Mononuclear cell (primary cell): ENCODE results near the gene BAIAP2. TPM values are rescaled to one million over a fixed set of nuclear protein-coding genes. Genes with fewer than 3 reads are reported as not detected.

Experiments used
- H3K27me3 ChIP-seq: 2 replicates; pipeline ENCODE4 v1.6.0; 2011; ENCODE audit warnings: low read length, control low read depth; ENCODE audit not compliant: insufficient read depth
- H3K4me1 ChIP-seq: 2 replicates; pipeline ENCODE4 v1.5.1; 2011; ENCODE audit warnings: mild to moderate bottlenecking, low read length, control low read depth; ENCODE audit not compliant: insufficient read depth
- H3K4me3 ChIP-seq: 2 replicates; pipeline ENCODE4 v1.5.1; 2011; ENCODE audit warnings: mild to moderate bottlenecking, low read length, moderate library complexity
- H3K9me3 ChIP-seq: 2 replicates; pipeline ENCODE4 v1.5.1; 2011; ENCODE audit warnings: low read depth, mild to moderate bottlenecking, control low read depth, low read length
- total RNA-seq: library from RNA; depleted of rRNA; stranded (reverse); fragments of >200 nt; gene quantifications from one replicate; pipeline ENCODE4 v1.2.3, GENCODE V29; 2012

Gene BAIAP2
- total RNA-seq, 1 donor, result 5.1 TPM

GRCh38 chr17:81058263-81058871 lies 23.4 kb downstream of the BAIAP2 start:
- no peaks in the 10 kb centered on the region for H3K27me3 ChIP-seq
- no peaks in the 10 kb centered on the region for H3K9me3 ChIP-seq
- no peak overlapping the region for H3K4me3 ChIP-seq
- H3K4me1 ChIP-seq, result no peaks in the 10 kb centered on the region

- H3K9me3 ChIP-seq, result no peaks in the 10 kb centered on the region
These were observed 24.1 kb downstream of the BAIAP2 start for GRCh38 chr17:81059026-81059425.

DNA sequence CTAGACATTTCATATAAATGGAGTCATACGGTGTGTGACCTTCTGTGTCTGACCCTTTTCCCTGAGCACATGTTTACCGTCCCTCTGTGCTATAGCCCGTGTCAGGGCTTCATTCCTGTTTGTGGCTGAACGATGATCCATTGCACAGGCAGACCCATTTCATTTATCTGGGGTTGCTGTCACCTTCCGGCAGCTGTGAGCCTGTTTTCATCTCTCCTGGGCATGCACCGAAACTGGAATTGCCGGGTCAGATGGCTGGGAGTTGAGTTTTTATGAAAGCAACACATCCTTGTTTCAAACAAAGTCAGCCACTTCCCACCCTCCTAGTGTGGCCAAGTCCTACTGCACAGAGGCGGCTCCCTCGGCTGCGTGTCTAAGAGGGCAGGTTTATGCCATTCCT lies 25.5 kb downstream of the BAIAP2 start:
- Histone ChIP-seq H3K27me3 (no peaks in the 10 kb centered on the region), H3K4me1 (no peaks in the 10 kb centered on the region), H3K4me3 (no peak overlapping the region), H3K9me3 (no peaks in the 10 kb centered on the region)

More at GRCh38 chr17:81059026-81059425, 24.1 kb downstream of the BAIAP2 start:
- Histone ChIP-seq H3K4me1 (no peaks in the 10 kb centered on the region), H3K4me3 (no peak overlapping the region), H3K27me3 (no peaks in the 10 kb centered on the region)

DNA sequence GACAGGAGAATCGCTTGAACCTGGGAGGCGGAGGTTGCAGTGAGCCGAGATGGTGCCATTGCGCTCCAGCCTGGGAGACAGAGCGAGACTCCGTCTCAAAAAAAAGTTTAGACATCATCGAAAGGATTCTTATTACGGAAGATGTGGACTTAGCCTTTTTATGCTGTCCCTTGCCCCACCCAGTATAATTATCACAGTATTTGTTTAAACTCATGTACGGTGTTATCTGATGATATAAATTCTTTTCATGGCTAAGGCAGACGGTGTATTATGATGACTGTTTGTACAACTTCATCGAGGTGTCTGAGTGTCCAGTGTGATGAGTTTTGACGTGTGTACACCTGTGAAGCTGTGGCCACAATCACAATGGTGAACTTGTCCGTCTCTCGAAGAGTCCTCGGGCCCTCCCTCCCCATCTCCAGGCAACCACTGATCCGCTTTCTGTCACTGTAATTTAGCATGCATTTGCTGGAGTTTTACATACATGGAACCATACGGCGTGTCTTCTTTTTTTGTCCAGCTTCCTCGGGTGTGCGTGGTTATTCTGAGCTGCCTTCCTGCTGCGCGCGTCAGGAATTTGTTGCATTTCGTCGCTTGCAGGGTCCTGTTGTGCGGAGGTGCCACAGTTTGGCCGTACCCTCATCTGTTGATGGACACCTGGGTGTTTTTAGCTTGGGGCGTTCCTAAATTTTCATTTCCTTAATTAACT lies 26.2 kb downstream of the BAIAP2 start:
- H3K4me1 ChIP-seq, result no peaks in the 10 kb centered on the region
- no peak overlapping the region for H3K4me3 ChIP-seq
- H3K27me3 ChIP-seq, result no peaks in the 10 kb centered on the region
- H3K9me3 ChIP-seq, result no peaks in the 10 kb centered on the region

DNA sequence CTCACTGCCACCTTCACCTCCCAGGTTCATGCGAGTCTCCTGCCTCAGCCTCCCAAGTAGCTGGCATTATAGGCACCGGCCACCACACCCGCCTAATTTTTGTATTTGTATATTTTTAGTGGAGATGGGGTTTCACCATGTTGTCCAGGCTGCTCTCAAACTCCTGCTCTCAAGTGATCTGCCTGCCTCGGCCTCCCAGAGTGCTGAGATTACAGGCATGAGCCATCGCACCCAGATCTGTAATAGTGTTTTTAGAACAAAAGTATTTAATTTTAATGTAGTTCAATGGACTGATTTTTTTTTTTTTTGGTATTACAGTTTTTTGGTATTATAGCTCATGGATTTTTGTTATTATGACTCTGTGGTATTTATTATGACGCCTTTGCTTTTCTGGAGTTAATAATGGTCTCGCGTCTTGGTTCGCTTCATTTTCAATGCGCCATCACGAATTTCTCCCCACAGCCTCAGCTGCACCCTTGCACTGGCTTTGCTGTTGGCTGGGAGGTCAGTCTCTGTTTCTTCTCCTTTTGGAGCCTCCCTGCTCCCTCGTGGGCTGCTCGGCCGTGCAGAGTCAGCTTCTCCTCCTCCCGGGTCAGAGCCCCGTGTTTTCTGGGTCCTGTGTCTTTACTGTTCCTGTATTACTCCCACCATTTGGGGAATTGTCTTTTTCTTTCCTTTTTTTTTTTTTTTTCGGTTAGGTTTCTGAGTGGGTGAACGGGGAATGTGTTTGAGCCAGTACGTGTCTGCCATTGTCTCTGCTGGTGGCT lies 27.2 kb downstream of the BAIAP2 start:
- no peaks in the 10 kb centered on the region for H3K9me3 ChIP-seq
- H3K4me1 ChIP-seq, result no peaks in the 10 kb centered on the region
- no peak overlapping the region for H3K4me3 ChIP-seq
- no peaks in the 10 kb centered on the region for H3K27me3 ChIP-seq

- H3K4me1 ChIP-seq, result no peaks in the 10 kb centered on the region
- no peaks in the 10 kb centered on the region for H3K27me3 ChIP-seq
- H3K9me3 ChIP-seq, result no peaks in the 10 kb centered on the region
- H3K4me3 ChIP-seq, result no peak overlapping the region
These were observed 28.4 kb downstream of the BAIAP2 start for GRCh38 chr17:81063106-81064093.

DNA sequence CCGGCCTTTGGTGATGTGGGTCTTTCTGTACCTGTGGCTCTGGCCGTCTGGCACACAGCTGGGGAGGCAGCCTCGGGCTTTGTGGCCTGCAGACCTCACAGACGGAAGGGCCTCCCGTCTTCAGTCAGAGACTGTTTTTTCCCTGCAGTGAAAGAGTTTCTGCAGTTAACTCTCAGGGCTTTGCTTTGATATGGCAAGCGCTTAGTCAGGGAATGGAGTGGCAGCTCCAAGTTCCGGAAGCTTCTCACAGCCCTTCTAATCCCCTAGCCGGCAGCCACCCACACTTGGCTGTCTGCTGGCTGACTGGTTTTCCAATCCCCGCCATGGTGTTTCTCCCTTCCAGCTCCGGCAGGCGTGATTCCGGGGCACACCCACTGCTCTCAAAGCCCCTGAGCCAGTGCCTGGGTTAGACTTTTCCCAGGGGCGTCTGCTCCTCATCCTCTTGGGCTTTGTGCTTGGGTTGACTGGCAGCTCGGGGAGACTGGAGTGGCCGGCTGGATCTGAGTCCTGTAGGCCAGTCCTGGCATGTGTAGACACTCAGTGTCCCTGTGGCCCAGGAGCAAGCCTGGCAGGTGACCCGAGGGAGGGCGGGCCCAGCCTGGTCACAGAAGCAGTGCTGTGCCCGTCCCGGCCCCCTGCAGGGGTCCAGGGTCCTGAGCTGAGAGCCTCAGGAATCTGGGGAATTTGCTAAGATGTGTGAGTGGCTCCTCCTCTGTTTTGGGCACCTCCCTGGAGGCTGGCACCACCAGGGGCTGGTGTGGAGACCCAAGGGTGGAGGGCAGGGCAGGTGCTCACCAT lies 29.9 kb downstream of the BAIAP2 start:
- Histone ChIP-seq H3K9me3 (no peaks in the 10 kb centered on the region), H3K4me1 (no peaks in the 10 kb centered on the region), H3K4me3 (no peak overlapping the region), H3K27me3 (no peaks in the 10 kb centered on the region)

- Histone ChIP-seq H3K4me3 (no peak overlapping the region), H3K27me3 (no peaks in the 10 kb centered on the region), H3K4me1 (no peaks in the 10 kb centered on the region), H3K9me3 (no peaks in the 10 kb centered on the region)
These were observed 30.5 kb downstream of the BAIAP2 start for GRCh38 chr17:81065500-81065899.

GRCh38 chr17:81066072-81066471 lies 31.1 kb downstream of the BAIAP2 start:
- Histone ChIP-seq H3K4me3 (no peak overlapping the region), H3K9me3 (no peaks in the 10 kb centered on the region), H3K4me1 (no peaks in the 10 kb centered on the region), H3K27me3 (no peaks in the 10 kb centered on the region)

- Histone ChIP-seq H3K9me3 (no peaks in the 10 kb centered on the region), H3K27me3 (no peaks in the 10 kb centered on the region), H3K4me3 (no peak overlapping the region), H3K4me1 (no peaks in the 10 kb centered on the region)
These were observed 31.9 kb downstream of the BAIAP2 start for GRCh38 chr17:81066771-81067315.

GRCh38 chr17:81067391-81067811 lies 32.5 kb downstream of the BAIAP2 start:
- Histone ChIP-seq H3K9me3 (no peaks in the 10 kb centered on the region), H3K4me3 (no peak overlapping the region), H3K27me3 (no peaks in the 10 kb centered on the region), H3K4me1 (no peaks in the 10 kb centered on the region)

- Histone ChIP-seq H3K27me3 (no peaks in the 10 kb centered on the region), H3K4me3 (no peak overlapping the region), H3K9me3 (no peaks in the 10 kb centered on the region), H3K4me1 (no peaks in the 10 kb centered on the region)
These were observed 33.6 kb downstream of the BAIAP2 start for GRCh38 chr17:81068411-81069134.

GRCh38 chr17:81069135-81069645 lies 34.2 kb downstream of the BAIAP2 start:
- Histone ChIP-seq H3K9me3 (no peaks in the 10 kb centered on the region), H3K4me3 (no peak overlapping the region), H3K27me3 (no peaks in the 10 kb centered on the region), H3K4me1 (no peaks in the 10 kb centered on the region)
